Bronchial epithelial cell (primary cell): Measurements from ENCODE around the gene TTLL8. TPM values are rescaled to one million over a fixed set of nuclear protein-coding genes. Genes with fewer than 3 reads are reported as not detected.

Experiments
- DNase-seq: peaks from one replicate; pipeline ENCODE4 v3.0.0-alpha.2; 2010; ENCODE audit warnings: low read depth
- FAIRE-seq: peaks from 2 replicates; lab custom pipeline; 2011; peaks lifted over from hg19 to GRCh38; lab: Jason Lieb, UNC
- H3K27me3 ChIP-seq: 2 replicates; pipeline ENCODE4 v1.5.1; 2011; ENCODE audit warnings: low read length; ENCODE audit not compliant: control insufficient read depth, insufficient read depth
- H3K36me3 ChIP-seq: 2 replicates; pipeline ENCODE4 v1.5.1; 2011; ENCODE audit warnings: low read length; ENCODE audit not compliant: control insufficient read depth, insufficient read depth
- H3K4me3 ChIP-seq: 2 replicates; pipeline ENCODE4 v1.5.1; 2011; ENCODE audit warnings: mild to moderate bottlenecking, low read depth, low read length, control low read depth
- total RNA-seq: library from RNA; depleted of rRNA; stranded (reverse); fragments of >200 nt; gene quantifications from 2 replicates; pipeline ENCODE4 v1.2.1, GENCODE V29; 2014
- TF ChIP-seq, protein P1 (sequence below): IDR thresholded peaks from 2 replicates; pipeline ENCODE4 v1.5.1; 2011; ENCODE audit warnings: mild to moderate bottlenecking, moderate library complexity, low read length, control low read depth, inconsistent platforms; ENCODE audit not compliant: insufficient read depth, severe bottlenecking

The TTLL8 gene
- total RNA-seq, 1 donor from 2014 or later: not detected

DNA sequence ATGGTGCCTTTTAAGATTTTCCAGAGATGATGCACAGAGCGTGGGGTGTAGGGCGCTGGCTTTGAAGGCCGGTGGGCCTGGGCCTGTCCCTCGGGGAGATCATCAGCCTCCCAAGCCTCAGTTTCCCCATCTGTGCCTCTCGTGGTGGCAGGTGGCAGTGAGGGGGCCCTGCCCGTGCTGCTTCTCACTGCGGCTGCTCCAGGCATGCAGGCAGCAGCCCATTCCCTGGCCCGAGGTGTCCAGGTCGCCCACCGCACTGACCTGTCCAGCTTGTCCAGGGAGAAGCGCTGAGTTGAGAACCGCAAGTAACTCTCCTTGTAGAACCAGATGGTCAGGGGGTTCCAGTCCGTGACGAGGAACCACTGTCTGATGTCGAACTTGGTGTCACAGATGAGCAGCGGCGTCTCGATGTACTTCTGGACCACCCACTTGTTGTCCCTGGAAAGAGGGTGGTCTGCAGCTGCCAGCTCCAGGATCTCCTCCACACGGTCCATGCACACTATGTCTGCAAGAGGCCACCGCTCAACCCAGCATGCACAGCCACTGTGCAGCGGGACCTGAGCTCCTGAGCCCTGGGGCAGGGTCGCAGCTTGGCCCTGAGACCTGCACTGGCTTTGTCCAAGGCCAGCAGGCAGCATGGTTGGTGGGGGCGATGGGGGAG is 25.0 kb downstream of the TTLL8 start:
- TF ChIP-seq, protein P1, sequence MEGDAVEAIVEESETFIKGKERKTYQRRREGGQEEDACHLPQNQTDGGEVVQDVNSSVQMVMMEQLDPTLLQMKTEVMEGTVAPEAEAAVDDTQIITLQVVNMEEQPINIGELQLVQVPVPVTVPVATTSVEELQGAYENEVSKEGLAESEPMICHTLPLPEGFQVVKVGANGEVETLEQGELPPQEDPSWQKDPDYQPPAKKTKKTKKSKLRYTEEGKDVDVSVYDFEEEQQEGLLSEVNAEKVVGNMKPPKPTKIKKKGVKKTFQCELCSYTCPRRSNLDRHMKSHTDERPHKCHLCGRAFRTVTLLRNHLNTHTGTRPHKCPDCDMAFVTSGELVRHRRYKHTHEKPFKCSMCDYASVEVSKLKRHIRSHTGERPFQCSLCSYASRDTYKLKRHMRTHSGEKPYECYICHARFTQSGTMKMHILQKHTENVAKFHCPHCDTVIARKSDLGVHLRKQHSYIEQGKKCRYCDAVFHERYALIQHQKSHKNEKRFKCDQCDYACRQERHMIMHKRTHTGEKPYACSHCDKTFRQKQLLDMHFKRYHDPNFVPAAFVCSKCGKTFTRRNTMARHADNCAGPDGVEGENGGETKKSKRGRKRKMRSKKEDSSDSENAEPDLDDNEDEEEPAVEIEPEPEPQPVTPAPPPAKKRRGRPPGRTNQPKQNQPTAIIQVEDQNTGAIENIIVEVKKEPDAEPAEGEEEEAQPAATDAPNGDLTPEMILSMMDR: no peak
- H3K4me3 ChIP-seq: no peak overlapping the region
- H3K27me3 ChIP-seq: no peaks in the 10 kb centered on the region
- no peak for FAIRE-seq
- H3K36me3 ChIP-seq: no peaks in the 10 kb centered on the region
- DNase-seq: no peak

DNA sequence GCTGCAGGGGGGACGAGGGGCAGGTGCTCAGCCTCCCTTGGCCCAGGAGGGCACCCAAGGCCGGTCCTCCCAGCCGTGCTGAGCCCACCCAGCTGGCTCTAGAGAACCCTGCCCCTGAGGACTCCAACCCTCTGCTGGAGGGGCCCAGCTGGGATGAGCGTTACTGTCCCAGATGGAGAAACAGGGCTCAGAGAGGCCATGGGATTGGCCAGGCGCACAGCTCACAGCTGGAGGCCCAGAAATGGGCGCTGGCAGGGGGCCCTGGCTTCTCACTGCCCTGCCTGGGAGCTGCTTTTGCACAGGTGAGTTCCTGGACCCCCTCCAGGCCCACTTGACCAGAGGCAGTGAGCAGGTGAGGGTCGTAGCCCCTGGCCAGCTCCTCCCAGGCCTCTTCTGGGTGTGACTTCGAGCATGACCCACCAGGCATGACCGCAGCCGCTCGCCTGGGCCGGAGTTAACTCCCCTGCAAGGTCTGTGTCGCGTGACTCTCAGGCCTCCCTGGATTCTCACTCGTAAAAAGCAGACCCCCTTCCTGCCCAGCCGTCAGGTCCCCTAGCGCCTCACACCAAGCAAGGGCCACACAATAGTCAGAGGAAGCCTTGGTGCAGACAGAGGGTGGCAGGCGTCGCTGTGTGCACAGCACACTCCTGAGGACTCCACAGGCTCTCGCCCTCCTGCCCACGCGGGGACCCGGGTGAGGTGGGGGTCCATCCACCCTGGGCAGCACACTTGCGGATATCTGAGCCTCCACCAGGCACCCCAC is 25.8 kb downstream of the TTLL8 start:
- Histone ChIP-seq H3K27me3 (no peaks in the 10 kb centered on the region), H3K4me3 (no peak overlapping the region), H3K36me3 (no peaks in the 10 kb centered on the region)
- DNase-seq (no peak), FAIRE-seq (no peak)
- TF ChIP-seq, protein P1: no peak

DNA sequence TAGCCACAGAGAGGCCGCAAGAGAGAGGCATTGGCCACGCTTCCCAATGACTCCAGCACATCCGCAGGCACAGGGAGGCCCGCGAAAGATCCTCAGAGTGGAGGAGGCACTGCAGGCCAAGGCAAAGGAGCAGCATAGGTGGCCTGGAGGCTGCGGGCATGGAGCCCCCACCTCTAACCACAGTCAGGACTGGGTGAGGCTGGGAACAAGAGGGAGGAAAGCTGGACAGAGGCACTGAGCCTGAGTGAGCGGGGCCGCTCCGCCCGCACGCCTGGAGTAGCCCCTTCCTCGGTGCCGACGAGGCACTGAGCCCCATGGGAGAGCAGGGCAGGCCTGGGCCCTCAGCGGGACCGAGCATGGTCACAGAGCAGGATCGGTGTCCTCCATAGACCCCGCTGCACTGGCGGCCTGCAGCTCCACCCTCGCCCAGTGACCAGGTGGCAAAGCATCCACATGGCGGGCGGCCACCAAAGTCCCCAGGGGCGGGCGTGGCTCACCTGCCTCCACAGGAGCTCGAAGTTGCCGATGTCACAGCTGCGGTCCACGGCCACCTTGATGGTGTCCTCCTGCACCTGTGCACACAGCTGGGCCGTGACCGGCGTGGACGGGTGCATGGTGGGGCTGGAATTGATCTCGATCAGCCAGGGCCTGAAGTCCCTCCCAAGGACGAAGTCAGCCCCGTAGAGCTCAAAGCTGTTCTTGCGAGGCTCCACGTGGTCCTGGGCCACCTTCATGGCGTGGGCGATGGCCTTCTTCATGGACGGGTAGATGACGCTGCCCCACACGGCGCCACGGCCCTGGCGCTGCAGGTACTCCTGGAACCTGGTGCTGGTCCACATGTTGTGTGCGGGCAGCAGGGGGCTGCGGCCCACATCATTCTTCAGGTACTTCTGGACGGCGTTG is 26.7 kb downstream of the TTLL8 start:
- Histone ChIP-seq H3K4me3 (no peak overlapping the region), H3K27me3 (no peaks in the 10 kb centered on the region), H3K36me3 (no peaks in the 10 kb centered on the region)
- DNase-seq (no peak), FAIRE-seq (no peak)
- TF ChIP-seq, protein P1: no peak

DNA sequence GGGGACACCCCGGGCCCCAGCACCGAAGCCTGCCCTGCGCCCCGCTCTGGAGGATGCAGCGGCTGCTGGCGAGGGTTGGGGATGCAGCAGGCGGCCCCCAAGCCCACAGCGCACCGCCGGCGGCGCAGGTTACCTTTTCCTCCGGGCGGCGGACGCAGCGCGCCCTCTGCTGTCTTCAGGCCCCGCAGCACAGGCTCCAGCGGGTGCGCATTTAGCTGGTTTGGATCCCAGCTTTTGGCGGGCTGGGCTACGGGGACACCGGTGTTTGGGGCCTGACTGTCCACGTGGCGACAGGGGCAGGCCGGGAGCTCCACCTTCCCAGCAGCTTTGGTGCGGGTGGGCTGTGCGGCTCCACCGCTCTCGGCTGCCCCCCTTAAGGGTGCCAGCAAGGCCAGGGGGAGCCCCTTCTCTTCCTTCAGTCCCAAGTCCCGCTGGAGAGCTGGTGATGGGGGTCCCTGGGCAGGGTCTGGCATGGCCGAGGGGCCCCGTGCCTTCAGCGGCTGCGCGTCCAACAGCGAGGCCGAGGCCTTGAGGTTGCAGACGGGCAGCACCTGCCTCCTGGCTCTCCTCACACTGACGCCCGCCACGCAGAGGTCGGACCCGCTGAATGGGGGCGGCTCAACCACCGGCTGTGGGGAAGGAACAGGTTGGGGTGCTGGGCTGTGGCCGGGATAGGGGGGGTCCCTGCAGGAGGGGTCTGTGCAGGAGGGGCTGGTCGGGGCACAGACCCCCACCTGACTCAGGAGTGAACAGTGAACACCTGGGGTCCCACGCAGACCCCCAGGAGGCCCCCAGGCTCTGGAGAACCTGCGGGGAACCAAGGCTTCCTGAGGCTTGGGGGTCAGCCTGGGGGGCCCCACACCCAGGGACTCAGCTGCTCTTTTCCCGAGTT is 27.6 kb downstream of the TTLL8 start:
- Histone ChIP-seq H3K36me3 (no peaks in the 10 kb centered on the region), H3K27me3 (no peaks in the 10 kb centered on the region), H3K4me3 (no peak overlapping the region)
- FAIRE-seq (no peak), DNase-seq (peak; percentile 24)
- TF ChIP-seq, protein P1: peak; percentile 94
